CD4-positive, alpha-beta T cell treated with Interleukin-17A for 4 hours (primary cell): ENCODE results near the gene PRSS53.

ENCODE experiments used
- DNase-seq: peaks from one replicate; pipeline ENCODE4 v3.0.0-alpha.2; 2020; ENCODE audit warnings: mixed read lengths

The PRSS53 gene

GRCh38 chr16:31036691-31037090, 52.1 kb downstream of the PRSS53 start:
- DNase-seq, result no peak

GRCh38 chr16:31033709-31034492, 54.8 kb downstream of the PRSS53 start:
- DNase-seq, result peak; percentile 92
